ENCODE data around the gene SOX4.
A peak's percentile ranks its signal among the peaks of the same experiment; 100 is the strongest.

The SOX4 gene

GRCh38 chr6:21593927-21594415 lies 420 bp downstream of the SOX4 start:
- DNase-seq (ENCODE audit: low read depth in 2 of 2) = peak in 1 of 2 donors; percentile 2

GRCh38 chr6:21594416-21595281 lies 1.1 kb downstream of the SOX4 start:
- DNase-seq (ENCODE audit: low read depth in 2 of 2) = peak in 1 of 2 donors; percentile 25

- DNase-seq (ENCODE audit: low read depth in 2 of 2) = peak in 1 of 2 donors; percentile 12
These were observed 2.0 kb downstream of the SOX4 start for GRCh38 chr6:21595285-21596144.

GRCh38 chr6:21596145-21596948 lies 2.8 kb downstream of the SOX4 start:
- peak in 1 of 2 donors; percentile 32 for DNase-seq (ENCODE audit: low read depth in 2 of 2)

GRCh38 chr6:21596949-21597682 lies 3.6 kb downstream of the SOX4 start:
- no peak for DNase-seq (ENCODE audit: low read depth in 2 of 2)

GRCh38 chr6:21597801-21598673 lies 4.5 kb downstream of the SOX4 start:
- no peak for DNase-seq (ENCODE audit: low read depth in 2 of 2)

GRCh38 chr6:21598674-21599023 lies 5.1 kb downstream of the SOX4 start:
- no peak for DNase-seq (ENCODE audit: low read depth in 2 of 2)

- DNase-seq (ENCODE audit: low read depth in 2 of 2) = no peak
These were observed 5.6 kb downstream of the SOX4 start for GRCh38 chr6:21599051-21599696.

- no peak for DNase-seq (ENCODE audit: low read depth in 2 of 2)
These were observed 7.9 kb downstream of the SOX4 start for GRCh38 chr6:21601339-21601923.

GRCh38 chr6:21601932-21602390 lies 8.4 kb downstream of the SOX4 start:
- DNase-seq (ENCODE audit: low read depth in 2 of 2) = no peak

GRCh38 chr6:21603082-21603952 lies 9.8 kb downstream of the SOX4 start:
- no peak for DNase-seq (ENCODE audit: low read depth in 2 of 2)

GRCh38 chr6:21604081-21604480 lies 10.5 kb downstream of the SOX4 start:
- no peak for DNase-seq (ENCODE audit: low read depth in 2 of 2)

- DNase-seq (ENCODE audit: low read depth in 2 of 2) = no peak
These were observed 11.6 kb downstream of the SOX4 start for GRCh38 chr6:21605166-21605565.

GRCh38 chr6:21608601-21609000 lies 15.1 kb downstream of the SOX4 start:
- DNase-seq (ENCODE audit: low read depth in 2 of 2) = no peak

GRCh38 chr6:21609881-21610329 lies 16.4 kb downstream of the SOX4 start:
- no peak for DNase-seq (ENCODE audit: low read depth in 2 of 2)

- DNase-seq (ENCODE audit: low read depth in 2 of 2) = no peak
These were observed 16.8 kb downstream of the SOX4 start for GRCh38 chr6:21610341-21610740.

- DNase-seq (ENCODE audit: low read depth in 2 of 2) = no peak
These were observed 17.9 kb downstream of the SOX4 start for GRCh38 chr6:21611485-21611884.
